SK-N-SH treated with all-trans-retinoic acid at 6 μM for 48 hours (cell line): Measurements from ENCODE around the gene ZNF770.

Experiments
- ATAC-seq: fragments of 200-7000 bp; cut with Tn5 transposase; 3 replicates; pipeline ENCODE4 v1.9.1; 2020; ENCODE audit warnings: mild to moderate bottlenecking, moderate library complexity
- ARNTL ChIP-seq: fragments of 450-650 bp; formaldehyde crosslinking; IDR thresholded peaks from 2 replicates; pipeline ENCODE4 v1.5.0; 2020; ENCODE audit warnings: low read depth, mild to moderate bottlenecking, moderate library complexity, borderline replicate concordance
- BACH2 ChIP-seq: fragments of 250-450 bp; sonication (Bioruptor Pico); IDR thresholded peaks from 2 replicates; pipeline ENCODE4 v1.9.0; 2021; ENCODE audit warnings: mild to moderate bottlenecking, borderline replicate concordance
- CREB5 ChIP-seq: fragments of 250-450 bp; sonication (Bioruptor Pico); IDR thresholded peaks from 2 replicates; pipeline ENCODE4 v1.5.1; 2020; ENCODE audit warnings: low read depth, mild to moderate bottlenecking, moderate library complexity
- CSDC2 ChIP-seq: fragments of 250-450 bp; sonication (Bioruptor Pico); IDR thresholded peaks from 2 replicates; pipeline ENCODE4 v1.5.0; 2020; ENCODE audit warnings: mild to moderate bottlenecking, moderate library complexity
- CSRNP3 ChIP-seq: fragments of 250-450 bp; sonication (Bioruptor Pico); IDR thresholded peaks from 2 replicates; pipeline ENCODE4 v1.5.1; 2021; ENCODE audit warnings: mild to moderate bottlenecking, moderate library complexity
- ESRRG ChIP-seq: fragments of 250-450 bp; sonication (Bioruptor Pico); IDR thresholded peaks from 2 replicates; pipeline ENCODE4 v1.6.1; 2021; ENCODE audit warnings: mild to moderate bottlenecking
- GLIS3 ChIP-seq: fragments of 250-450 bp; sonication (Bioruptor Pico); IDR thresholded peaks from 2 replicates; pipeline ENCODE4 v1.5.0; 2020; ENCODE audit warnings: mild to moderate bottlenecking, moderate library complexity
- ISL1 ChIP-seq: fragments of 250-450 bp; sonication (Bioruptor Pico); IDR thresholded peaks from 2 replicates; pipeline ENCODE4 v2.1.2; 2022; ENCODE audit warnings: mild to moderate bottlenecking, moderate library complexity
- OSR1 ChIP-seq: fragments of 250-450 bp; sonication (Bioruptor Pico); IDR thresholded peaks from 2 replicates; pipeline ENCODE4 v1.8.0; 2022; ENCODE audit warnings: moderate library complexity, mild to moderate bottlenecking, inconsistent platforms
- PATZ1 ChIP-seq: fragments of 250-450 bp; sonication (Bioruptor Pico); IDR thresholded peaks from 2 replicates; pipeline ENCODE4 v1.8.0; 2020; ENCODE audit warnings: mild to moderate bottlenecking, moderate library complexity, borderline replicate concordance
- PPARA ChIP-seq: fragments of 250-450 bp; sonication (Bioruptor Pico); IDR thresholded peaks from 2 replicates; pipeline ENCODE4 v1.5.0; 2020; ENCODE audit warnings: mild to moderate bottlenecking, borderline replicate concordance
- RARB ChIP-seq: fragments of 250-450 bp; sonication (Bioruptor Pico); IDR thresholded peaks from 2 replicates; pipeline ENCODE4 v1.8.0; 2021; ENCODE audit warnings: mild to moderate bottlenecking, moderate library complexity
- TCF4 ChIP-seq: fragments of 250-450 bp; sonication (Bioruptor Pico); IDR thresholded peaks from 2 replicates; pipeline ENCODE4 v1.8.0; 2021; ENCODE audit warnings: mild to moderate bottlenecking, moderate library complexity, borderline replicate concordance
- TOX ChIP-seq: fragments of 250-450 bp; sonication (Bioruptor Pico); IDR thresholded peaks from 2 replicates; pipeline ENCODE4 v1.8.0; 2021; ENCODE audit warnings: mild to moderate bottlenecking, moderate library complexity, borderline replicate concordance
- TSHZ2 ChIP-seq: fragments of 250-450 bp; sonication (Bioruptor Pico); IDR thresholded peaks from 2 replicates; pipeline ENCODE4 v1.5.0; 2020; ENCODE audit warnings: mild to moderate bottlenecking, moderate library complexity
- ZC3H10 ChIP-seq: fragments of 250-450 bp; sonication (Bioruptor Pico); IDR thresholded peaks from 2 replicates; pipeline ENCODE4 v1.5.1; 2021; ENCODE audit warnings: mild to moderate bottlenecking, moderate library complexity
- ZFP3 ChIP-seq: fragments of 250-450 bp; sonication (Bioruptor Pico); IDR thresholded peaks from 2 replicates; pipeline ENCODE4 v1.5.0; 2020; ENCODE audit warnings: mild to moderate bottlenecking, moderate library complexity
- ZFP30 ChIP-seq: fragments of 450-650 bp; formaldehyde crosslinking; IDR thresholded peaks from 2 replicates; pipeline ENCODE4 v1.5.0; 2022; ENCODE audit warnings: mild to moderate bottlenecking, moderate library complexity
- ZNF565 ChIP-seq: fragments of 450-650 bp; formaldehyde crosslinking; conservative IDR thresholded peaks from 2 replicates; pipeline ENCODE4 v1.5.0; 2020; ENCODE audit warnings: low read depth, mild to moderate bottlenecking, moderate library complexity
- ZNF70 ChIP-seq: fragments of 450-650 bp; formaldehyde crosslinking; IDR thresholded peaks from 2 replicates; pipeline ENCODE4 v1.5.0; 2020; ENCODE audit warnings: mild to moderate bottlenecking, moderate library complexity
- ZNF8 ChIP-seq: fragments of 450-650 bp; formaldehyde crosslinking; IDR thresholded peaks from 2 replicates; pipeline ENCODE4 v1.5.0; 2020; ENCODE audit warnings: mild to moderate bottlenecking, moderate library complexity
- TF ChIP-seq, protein P1 (sequence below): fragments of 250-450 bp; sonication (Bioruptor Pico); IDR thresholded peaks from 2 replicates; pipeline ENCODE4 v1.8.0; 2021; ENCODE audit warnings: low read depth, mild to moderate bottlenecking, moderate library complexity, borderline replicate concordance

The ZNF770 gene

GRCh38 chr15:35014241-35014640 lies 26.2 kb upstream of the ZNF770 start:
- no peak for ATAC-seq
- TF ChIP-seq ESRRG (CRISPR knock-in tag) (no peak), PPARA (CRISPR knock-in tag) (no peak), ZNF565 (CRISPR knock-in tag) (no peak), GLIS3 (CRISPR knock-in tag) (no peak), TSHZ2 (CRISPR knock-in tag) (no peak), ISL1 (CRISPR knock-in tag) (no peak), ZNF70 (no peak), TOX (CRISPR knock-in tag) (no peak), OSR1 (CRISPR knock-in tag) (no peak), RARB (CRISPR knock-in tag) (no peak), ARNTL (no peak), CSRNP3 (CRISPR knock-in tag) (no peak), ZFP3 (no peak)
- TF ChIP-seq, protein P1, sequence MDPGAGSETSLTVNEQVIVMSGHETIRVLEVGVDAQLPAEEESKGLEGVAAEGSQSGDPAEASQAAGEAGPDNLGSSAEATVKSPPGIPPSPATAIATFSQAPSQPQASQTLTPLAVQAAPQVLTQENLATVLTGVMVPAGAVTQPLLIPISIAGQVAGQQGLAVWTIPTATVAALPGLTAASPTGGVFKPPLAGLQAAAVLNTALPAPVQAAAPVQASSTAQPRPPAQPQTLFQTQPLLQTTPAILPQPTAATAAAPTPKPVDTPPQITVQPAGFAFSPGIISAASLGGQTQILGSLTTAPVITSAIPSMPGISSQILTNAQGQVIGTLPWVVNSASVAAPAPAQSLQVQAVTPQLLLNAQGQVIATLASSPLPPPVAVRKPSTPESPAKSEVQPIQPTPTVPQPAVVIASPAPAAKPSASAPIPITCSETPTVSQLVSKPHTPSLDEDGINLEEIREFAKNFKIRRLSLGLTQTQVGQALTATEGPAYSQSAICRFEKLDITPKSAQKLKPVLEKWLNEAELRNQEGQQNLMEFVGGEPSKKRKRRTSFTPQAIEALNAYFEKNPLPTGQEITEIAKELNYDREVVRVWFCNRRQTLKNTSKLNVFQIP (CRISPR knock-in tag) = no peak

- TF ChIP-seq ZNF8 (CRISPR knock-in tag) = no peak
- no peak for TF ChIP-seq CREB5
- TF ChIP-seq PPARA (CRISPR knock-in tag) = no peak
- TF ChIP-seq BACH2 = no peak
- TF ChIP-seq CSDC2 (CRISPR knock-in tag) = no peak
- TF ChIP-seq TSHZ2 (CRISPR knock-in tag) = no peak
- TF ChIP-seq PATZ1 (CRISPR knock-in tag) = no peak
- TF ChIP-seq ZC3H10 (CRISPR knock-in tag) = no peak
- TF ChIP-seq ZFP30 (CRISPR knock-in tag) = no peak
- TF ChIP-seq GLIS3 (CRISPR knock-in tag) = no peak
- TF ChIP-seq ESRRG (CRISPR knock-in tag) = no peak
- TF ChIP-seq RARB (CRISPR knock-in tag) = no peak
- TF ChIP-seq, protein P1 (CRISPR knock-in tag) = no peak
- no peak for TF ChIP-seq CSRNP3 (CRISPR knock-in tag)
- no peak for TF ChIP-seq OSR1 (CRISPR knock-in tag)
- TF ChIP-seq ZFP3 = no peak
- no peak for TF ChIP-seq TCF4
- no peak for ATAC-seq
Observed at GRCh38 chr15:35013370-35013769, 25.3 kb upstream of the ZNF770 start.
